Glomerular endothelial cell (primary cell): ENCODE measurements around the gene RSBN1L. TPM values are rescaled to one million over a fixed set of nuclear protein-coding genes. Genes with fewer than 3 reads are reported as not detected.

Experiments
- DNase-seq: peaks from one replicate; pipeline ENCODE4 v3.0.0-alpha.2; 2011; ENCODE audit warnings: low read depth, low spot score; ENCODE audit errors: extremely low read depth
- total RNA-seq: library from RNA; depleted of rRNA; stranded (reverse); fragments of >200 nt; gene quantifications from 2 replicates; pipeline ENCODE4 v1.2.3, GENCODE V29; 2015

RSBN1L gene
- total RNA-seq, 1 donor from 2014 or later: 13.0 TPM

DNA sequence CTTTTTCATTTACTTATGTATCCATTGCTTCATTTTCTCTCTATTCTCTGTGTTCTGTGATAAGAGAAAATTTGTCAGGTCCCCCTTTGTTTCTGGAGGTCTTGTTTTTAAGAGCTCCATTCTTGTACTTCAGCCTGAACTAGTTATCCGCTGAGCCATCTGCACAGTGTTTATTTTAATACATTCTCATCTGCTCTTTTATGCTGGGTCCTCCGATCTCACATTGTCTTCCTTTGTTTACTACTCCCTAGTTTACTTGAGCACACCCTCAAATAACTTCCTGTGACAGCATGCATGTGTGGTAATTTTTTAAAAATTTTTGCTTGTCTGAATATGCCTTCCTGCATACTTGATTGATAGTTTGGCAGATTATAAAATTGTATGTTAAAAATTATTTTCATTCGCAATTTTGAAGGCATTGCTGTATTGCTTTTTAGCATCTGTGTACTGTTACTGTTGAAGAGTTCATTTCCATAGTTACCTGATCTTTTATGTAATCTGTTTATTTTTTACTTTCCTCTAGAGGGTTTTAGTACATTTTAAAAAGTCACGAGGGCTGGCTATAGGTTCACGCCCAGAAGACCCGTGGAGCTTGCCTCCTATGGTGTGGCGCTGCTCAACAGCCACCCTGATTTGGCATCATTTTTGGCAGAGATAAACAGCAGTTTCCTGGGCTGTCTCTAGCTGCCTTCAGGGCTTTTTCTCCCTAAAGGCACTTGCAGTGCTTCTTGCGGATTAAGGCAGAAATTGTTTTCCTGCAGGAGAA lies 31.9 kb downstream of the RSBN1L start:
- no peak for DNase-seq

DNA sequence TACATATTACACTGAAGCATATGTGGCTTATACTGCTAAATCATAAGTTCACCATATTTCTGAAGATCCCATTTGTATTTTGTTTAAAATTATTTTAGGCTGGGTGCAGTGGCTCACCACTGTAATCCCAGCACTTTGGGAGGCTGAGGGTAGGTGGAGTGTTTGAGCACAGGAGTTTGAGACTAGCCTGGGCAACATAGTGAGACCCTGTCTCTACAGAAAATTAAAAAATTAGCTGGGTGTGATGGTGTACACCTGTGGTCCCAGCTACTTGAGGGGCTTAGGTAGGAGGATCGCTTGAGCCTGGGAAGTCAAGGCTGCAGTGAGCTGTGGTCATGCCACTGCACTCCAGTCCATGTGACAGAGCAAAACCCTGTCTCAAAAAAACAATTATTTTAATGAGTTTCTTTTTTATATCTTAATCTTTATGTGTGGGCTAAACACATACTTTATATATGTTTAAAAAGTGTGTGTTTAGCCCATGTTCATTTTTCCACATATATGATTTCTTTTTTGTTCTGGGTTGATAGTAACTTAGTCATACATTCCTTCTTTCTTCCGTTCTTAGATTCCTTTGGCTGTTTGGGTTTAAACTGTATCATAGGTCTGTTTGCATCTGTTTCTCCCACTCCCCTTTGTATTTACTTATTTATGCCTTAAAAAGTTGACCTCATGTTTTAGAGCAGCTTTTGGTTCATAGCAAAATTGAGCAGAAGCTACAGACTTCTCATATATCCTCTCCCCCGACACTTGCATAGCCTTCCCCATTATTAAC lies 33.5 kb downstream of the RSBN1L start:
- DNase-seq: no peak

DNA sequence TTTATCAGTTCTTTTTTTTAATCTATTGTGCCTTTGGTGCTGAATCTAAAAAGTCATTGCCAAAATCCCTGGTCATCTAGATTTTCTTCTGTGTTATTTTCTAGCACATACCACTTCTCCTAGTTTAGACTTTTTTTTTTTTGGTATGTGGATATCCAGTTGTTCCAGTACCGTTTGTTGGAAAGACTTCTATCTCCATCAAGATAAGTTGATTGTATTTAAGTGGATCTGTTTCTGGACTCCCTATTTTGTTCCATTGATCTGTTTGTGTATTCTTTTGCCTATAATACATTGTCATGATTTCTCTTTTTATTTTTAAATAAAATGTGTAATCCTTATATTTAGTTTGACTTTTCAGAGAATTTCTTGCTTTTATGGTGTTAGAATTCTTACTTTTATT lies 35.5 kb downstream of the RSBN1L start:
- no peak for DNase-seq

DNA sequence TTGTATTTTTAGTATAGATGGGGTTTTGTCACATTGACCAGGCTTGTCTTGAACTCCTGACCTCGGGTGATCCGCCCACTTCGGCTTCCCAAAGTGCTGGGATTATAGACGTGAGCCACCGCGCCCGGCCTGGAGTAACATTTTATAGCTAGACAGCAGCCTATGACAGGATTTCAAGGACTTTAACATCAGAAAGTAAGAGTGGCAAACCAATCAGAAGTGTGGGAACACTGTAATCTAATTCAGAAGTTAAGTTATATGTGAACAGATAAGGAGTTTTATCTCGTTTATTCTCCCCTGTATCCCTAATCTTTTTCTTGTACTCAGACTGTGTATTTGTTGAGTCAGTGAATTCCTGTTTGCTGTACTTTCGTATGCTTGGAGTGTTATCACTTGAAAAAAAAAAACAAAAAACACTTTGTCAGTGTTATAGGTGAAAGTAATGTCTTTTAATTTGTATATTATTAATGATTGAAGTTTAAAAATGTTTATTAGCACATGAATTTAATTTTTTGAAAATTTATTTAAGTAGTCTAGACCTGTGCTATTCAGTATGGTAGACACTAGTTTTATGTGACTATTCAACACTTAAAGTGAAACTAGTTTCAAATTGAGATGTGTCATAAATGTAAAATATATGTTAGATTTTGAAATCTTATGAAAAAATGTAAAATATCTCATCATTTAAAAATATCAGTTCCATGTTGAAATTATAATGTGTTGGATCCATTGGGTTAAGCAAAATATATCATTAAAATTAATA lies 38.6 kb downstream of the RSBN1L start:
- DNase-seq: no peak

DNA sequence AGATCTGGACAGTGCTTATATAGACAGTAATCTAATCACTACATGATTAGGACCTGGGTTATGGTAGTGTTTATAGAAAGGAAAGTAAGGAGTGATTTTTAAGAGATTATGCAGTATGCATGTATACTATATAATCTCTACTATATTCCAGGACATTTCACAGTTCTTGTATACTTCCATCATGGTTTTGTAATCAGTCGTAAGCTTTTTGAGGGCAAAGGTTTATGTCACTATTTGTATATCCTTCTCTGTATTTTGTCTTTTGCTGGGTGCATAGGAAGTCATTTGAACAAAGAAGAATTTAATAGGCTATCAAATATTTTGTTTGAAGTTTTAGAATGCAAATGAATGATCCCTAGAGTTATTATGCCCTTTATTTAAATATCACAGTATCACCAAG lies 39.2 kb downstream of the RSBN1L start:
- no peak for DNase-seq

DNA sequence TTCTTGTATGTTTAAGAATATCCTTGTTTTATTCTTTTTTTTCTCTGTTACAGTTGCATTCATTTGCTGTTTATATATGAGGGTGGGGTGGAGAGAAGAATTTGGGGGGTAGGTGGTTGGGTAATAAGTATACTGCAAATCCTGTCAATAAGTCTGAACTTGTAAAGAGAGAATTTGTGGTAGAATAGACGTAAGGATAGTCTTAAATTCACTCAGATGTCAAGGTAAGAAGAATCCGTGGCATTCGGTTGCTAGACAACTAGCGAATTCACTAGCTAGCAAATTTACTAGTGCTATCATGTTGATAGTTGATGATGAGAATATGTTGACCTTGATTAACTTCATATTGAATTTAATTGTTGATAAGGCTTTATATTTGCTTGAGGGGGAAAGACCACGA lies 40.7 kb downstream of the RSBN1L start:
- no peak for DNase-seq

DNA sequence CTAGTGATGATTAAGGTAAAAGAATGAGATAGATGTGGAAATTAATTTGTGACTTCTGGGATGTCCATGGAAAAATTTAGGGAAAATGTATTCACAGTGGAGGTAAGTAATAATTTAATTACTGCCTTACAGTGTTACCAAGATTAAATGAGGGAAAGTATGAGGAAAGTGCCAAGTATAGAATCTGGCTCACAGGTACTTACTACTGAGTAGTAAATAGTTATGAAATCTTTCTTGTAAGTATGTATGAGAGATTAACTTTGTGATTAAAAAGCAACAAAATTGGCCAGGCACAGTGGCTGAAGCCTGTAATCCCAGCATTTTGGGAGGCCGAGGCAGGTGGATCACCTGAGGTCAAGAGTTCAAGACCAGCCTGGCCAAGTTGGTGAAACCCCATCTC lies 42.1 kb downstream of the RSBN1L start:
- DNase-seq: no peak

DNA sequence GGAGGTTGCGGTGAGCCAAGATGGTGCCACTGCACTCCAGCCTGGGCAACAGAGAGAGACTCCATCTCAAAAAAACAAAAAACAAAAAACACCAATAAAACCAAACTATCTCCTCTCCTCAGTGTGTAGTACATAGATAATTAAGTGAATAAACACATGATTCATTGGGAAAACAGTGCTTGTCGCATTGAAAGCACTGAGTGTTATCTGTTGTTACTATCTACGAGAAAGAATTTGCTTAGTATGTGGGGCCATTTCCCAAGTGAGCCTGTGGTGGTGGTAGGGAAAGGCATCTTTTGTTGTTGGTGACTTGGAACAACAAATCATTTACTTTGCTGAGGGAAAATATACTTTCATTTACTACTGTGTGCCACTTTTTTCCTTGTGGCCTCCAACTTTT lies 42.6 kb downstream of the RSBN1L start:
- no peak for DNase-seq

DNA sequence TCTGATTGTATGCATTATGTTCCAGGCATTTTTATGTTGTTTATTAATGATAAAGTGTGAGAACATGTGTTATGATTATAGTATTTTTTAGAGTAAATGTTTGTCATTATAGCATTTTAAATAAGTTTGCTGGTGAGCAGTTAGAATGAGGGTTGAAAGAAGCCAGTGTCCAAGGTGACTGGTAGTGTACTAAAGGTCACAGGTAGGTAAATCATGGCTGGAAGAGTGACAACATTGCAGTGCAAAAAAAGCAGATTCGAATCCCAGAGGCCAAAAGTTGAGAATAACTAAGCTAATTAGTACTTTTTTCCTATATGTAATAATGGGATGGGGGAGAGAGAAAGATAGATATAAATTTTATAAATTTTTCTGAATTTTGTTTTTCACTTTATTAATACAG lies 44.0 kb downstream of the RSBN1L start:
- DNase-seq: no peak

DNA sequence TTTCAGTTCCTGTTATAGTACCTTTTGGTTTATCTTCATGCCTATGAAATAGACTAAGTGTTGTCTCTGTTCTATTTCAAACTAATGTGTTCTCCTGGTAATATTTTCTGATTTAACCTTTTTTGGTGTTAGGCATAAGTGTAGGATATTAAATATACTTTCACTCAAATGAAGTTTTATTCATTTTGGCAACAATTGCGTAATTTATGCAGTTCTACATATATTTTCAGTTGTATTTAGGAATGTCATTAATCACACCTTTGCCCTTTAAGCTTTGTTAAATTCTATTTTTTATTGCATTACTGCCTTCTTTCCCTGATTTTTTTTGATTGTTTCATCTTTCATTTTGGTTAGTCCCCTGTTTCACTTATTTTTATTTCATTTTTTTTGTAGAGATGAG lies 47.3 kb downstream of the RSBN1L start:
- no peak for DNase-seq

DNA sequence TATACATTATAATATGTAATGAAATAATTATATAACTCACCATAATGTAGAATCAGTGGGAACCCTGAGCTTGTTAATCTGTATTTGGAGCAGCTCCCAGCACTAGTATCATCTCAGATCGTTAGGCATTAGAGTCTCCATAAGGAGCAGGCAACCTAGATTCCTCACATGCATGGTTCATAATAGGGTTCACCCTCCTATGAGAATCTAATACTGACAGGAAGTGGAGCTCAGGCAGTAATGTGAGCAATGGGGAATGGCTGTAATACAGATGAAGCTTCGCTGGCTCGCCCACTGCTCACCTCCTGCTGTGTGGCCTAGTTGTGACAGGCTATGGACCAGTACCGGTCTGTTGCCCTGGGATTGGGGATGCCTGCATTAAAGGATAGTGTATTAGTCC lies 49.5 kb downstream of the RSBN1L start:
- DNase-seq: no peak

DNA sequence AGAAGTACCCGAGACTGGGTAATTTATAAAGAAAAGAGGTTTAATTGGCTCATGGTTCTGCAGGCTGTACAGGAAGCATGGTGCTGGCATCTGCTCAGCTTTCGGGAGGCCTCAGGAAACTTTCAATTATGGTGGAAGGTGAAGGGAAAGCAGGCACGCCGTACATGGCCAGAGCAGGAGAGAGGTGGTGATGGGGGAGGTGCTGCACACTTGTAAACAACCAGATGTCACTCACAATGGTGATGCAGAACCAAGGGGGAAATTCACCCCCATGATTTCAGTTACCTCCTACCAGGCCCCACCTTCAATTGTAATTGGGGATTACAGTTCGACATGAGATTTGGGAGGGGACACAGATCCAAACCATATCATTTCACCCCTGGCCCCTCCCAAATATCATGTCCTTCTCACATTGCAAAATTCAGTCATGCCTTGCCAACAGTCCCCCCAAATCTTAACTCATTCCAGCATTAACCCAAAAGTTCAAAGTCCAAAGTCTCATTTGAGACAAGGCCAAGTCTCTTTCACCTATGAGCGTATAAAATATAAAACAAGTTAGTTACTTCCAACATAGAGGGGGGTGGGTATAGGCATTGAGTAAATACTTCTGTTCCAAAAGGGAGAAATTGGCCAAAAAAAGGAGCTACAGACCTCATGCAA lies 50.0 kb downstream of the RSBN1L start:
- DNase-seq: no peak

DNA sequence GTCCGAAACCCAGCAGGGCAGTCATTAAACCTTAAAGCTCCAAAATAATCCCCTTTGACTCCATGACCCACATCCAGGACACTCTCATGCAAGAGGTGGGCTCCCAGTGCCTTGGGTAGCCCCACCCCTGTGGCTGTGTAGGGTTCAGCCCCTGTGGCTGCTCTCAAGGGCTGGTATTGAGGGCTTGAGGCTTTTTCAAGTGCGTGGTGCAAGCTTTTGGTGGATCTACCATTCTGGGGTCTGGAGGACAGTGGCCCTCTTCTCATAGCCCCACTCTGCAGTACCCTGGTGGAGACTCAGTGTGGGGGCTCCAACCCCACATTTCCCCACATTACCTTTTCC lies 50.5 kb downstream of the RSBN1L start:
- no peak for DNase-seq

DNA sequence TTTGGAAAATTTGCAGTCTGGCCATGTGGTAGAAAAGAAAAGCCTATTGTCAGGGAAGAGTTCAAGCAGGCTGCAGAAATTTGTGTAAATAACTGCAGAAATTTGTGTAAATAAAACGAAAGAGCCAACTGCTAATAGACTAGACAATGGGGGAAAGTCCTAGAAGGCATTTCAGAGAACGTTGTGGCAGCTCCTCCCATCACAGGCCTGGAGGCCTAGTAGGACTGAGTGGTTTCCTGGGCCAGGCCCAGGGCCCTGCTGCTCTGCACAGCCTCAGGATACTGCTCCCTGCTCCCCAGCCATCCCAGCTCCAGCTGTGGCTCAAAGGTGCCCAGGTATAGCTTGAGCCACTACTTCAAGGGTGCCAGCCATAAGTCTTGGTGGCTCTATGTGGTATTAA lies 50.9 kb downstream of the RSBN1L start:
- DNase-seq: no peak

DNA sequence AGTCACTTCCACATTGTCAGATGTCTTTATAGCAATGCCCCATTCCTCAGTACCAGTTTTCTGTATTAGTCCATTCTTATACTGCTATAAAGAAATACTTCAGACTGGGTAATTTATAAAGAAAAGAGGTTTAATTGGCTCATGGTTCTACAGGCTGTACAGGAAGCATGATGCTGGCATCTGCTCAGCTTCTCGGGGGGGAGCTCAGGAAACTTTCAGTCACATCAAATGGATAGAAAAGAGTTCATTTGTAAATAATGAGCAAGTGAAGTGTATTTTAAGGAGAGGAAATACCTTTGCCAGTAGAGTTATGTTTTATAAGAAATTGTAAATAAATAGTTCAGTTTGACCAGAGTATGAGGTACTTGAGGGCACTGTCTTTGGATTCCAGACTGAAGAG lies 51.5 kb downstream of the RSBN1L start:
- DNase-seq: no peak

DNA sequence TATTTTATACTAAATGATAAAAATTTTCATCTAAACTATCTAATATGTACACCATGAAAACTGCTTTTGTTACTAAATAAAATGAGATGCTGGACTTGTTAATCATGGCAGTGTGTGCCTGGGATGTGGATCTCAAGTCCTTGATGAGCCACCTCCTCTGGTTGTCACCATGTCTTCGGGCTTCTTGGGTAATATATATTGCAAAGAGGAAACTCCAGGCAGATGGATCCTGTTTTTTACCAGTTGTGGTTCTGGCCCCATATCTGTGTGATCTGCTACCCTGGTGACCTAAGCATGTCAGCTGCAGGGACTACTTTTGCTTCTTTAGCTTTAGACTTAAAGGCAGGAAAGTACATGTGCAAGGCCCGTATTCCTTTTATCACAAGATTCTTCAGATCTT lies 55.8 kb downstream of the RSBN1L start:
- DNase-seq: no peak

DNA sequence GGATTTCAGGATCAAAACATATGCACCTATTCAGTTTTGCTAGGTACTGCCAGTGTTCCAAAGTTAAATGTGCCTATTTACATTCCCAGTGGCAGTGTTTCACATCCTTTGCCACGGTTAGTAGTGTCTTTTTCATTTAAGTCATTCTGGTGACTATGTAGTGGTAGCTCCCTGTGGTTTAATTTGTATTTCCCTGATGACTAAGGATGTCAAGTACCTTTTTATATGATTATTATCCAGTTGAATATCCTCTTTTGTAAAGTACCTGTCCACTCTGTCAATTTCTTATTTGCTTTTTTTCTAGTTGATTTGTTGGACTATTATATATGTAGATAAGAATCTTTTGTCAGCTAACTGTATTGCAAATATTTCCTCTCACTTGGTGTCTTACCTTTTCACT lies 56.9 kb downstream of the RSBN1L start:
- DNase-seq: no peak

DNA sequence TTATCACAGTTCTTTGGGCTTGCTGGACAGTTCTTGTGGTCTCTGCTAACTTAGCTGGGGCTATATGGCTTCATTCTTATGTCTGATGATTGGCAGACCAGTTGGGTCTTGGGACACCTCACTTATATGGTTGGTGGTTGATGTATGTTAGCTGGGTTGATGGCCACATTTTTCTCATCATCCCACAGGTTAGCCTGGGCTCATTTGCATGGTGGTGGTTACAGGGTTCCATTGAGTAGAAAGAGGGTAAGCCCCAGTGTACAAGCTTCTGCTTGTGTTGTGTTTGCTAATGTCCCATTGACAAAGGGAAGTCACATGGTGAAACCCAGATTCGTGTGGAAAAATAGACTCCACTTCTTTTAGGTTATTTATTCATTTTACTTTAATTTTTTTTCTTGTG lies 61.3 kb downstream of the RSBN1L start:
- DNase-seq: no peak

DNA sequence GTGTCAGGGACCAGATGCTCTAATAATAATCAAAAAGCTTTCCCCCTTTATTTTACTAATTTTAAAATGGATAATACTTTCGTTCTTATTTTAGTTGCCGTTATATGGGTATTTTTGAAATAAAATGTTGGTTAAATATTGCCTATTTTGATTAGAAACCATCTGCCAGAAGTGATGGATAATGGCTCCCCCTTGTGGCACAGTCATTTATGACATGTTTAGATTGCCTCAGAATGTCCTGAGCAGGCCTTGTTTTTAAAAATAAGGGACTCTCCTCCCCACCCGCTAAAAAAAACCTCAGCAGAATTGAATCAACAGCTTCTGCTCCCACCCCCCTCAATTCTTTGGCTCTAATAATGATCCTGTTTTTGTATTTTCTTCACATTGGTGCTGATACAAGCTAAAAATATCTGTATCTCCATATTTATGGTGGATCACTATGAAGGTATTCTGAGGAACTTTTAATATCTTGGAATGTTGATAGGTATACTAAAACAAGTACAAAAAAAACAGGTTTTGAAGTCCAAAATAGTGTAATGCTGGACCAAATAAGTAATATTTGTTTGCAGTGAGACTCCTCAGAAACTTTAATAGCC lies 63.1 kb downstream of the RSBN1L start:
- DNase-seq: peak; percentile 73

DNA sequence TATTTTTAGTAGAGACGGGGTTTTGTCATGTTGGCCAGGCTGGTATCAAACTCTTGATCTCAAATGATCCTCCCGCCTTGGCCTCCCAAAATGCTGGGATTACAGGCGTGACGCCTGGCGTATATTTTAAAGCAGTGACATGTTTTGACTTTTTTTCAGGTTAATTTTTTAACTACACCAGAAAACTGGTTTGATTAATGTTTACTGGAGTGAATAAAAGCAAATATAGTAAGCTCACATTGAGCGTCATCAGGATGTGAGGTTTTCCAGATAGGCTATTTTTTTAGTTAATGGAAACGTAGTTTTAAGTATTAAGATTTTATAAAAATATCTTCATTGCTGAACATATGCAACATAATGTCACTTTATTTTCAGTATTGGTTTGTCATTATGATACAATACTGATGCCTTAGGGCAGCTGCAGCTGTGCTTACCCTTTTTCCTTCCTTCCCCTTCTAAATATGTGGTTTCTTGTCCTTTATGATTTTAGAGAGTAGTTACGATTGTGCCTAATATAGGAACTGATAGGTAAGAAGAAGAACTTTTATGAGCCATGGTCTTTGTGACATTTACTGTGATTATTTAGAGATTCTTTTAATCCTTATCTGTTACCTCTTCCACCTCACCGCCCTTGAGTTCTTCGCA lies 64.7 kb downstream of the RSBN1L start:
- no peak for DNase-seq
